GM18507 (cell line): ENCODE measurements around the gene PF4V1.
"Not testable (repeated sequence)": the region's sequence is repeated elsewhere in the genome, so short reads cannot be mapped to it uniquely, and the experiment has no call there.

Experiments used
- DNase-seq: peaks from one replicate; pipeline ENCODE4 v3.0.0; 2011; ENCODE audit warnings: low read depth; ENCODE audit not compliant: insufficient read length; ENCODE audit errors: extremely low spot score
- FAIRE-seq: peaks from 2 replicates; lab custom pipeline; 2011; peaks lifted over from hg19 to GRCh38; lab: Jason Lieb, UNC

PF4V1 gene

GRCh38 chr4:73897380-73898136, 44.5 kb downstream of the PF4V1 start:
- FAIRE-seq (no peak), DNase-seq (no peak)

- FAIRE-seq: not testable (repeated sequence)
These were observed 46.2 kb downstream of the PF4V1 start for GRCh38 chr4:73899338-73899737.

GRCh38 chr4:73901031-73901430, 47.9 kb downstream of the PF4V1 start:
- DNase-seq: no peak

More at GRCh38 chr4:73899338-73899737, 46.2 kb downstream of the PF4V1 start:
- DNase-seq: not testable (repeated sequence)

DNA sequence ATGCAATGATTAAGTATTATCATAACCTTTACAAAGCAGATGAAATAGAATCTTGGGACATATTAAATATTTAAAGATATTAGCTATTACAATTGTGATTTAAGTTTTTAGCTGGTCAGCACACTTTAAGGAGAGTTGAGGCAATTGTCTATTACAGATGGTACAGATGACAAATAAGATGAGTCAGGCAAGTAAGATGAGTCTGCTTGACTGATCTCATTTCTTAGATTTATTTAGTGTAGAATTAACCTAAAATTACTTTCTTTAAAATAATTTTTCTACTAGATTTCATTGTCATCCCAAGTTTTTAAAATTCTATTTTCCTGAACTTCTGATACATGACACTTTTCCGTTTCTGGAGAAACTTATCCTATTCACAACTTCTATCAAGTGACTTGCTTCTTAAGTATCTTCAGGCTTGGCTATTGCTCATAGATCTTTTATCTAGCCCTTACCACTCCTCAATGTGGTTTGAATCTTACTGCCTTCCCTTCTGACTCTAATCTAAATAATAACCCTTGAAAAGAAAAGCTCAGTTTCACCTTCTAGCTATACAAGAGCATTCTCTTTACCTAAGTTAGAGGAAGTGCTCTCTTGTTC, 49.0 kb downstream of the PF4V1 start:
- FAIRE-seq: no peak
- no peak for DNase-seq

More at GRCh38 chr4:73901031-73901430, 47.9 kb downstream of the PF4V1 start:
- no peak for FAIRE-seq

GRCh38 chr4:73902817-73903547, 49.9 kb downstream of the PF4V1 start:
- FAIRE-seq (no peak), DNase-seq (no peak)
